Ascending aorta (tissue), 2 donors: ENCODE results near the gene SERPINE1. TPM values are rescaled to one million over a fixed set of nuclear protein-coding genes. Genes with fewer than 3 reads are reported as not detected.
A peak's percentile ranks its signal among the peaks of the same experiment; 100 is the strongest.

Experiments used
- DNase-seq, 2 donors: peaks; one replicate each; pipeline ENCODE4 v3.0.0-alpha.2; 2019; ENCODE audit warnings: low spot score in 2 of 2
- H3K27ac ChIP-seq, 2 donors: fragments of 200-600 bp; sonication (generic); one replicate each; pipeline ENCODE4 v1.5.1; 2016 to 2017; ENCODE audit warnings: mild to moderate bottlenecking in 1 of 2
- H3K27me3 ChIP-seq: fragments of 200-600 bp; sonication (generic); one replicate; pipeline ENCODE4 v1.5.1; 2017
- H3K36me3 ChIP-seq, 2 donors: fragments of 200-600 bp; sonication (generic); one replicate each; pipeline ENCODE4 v1.5.1; 2016
- H3K4me1 ChIP-seq, 2 donors: fragments of 200-600 bp; sonication (generic); one replicate each; pipeline ENCODE4 v1.5.1; 2016 to 2017; ENCODE audit warnings: mild to moderate bottlenecking in 1 of 2
- H3K4me3 ChIP-seq, 2 donors: fragments of 200-600 bp; sonication (generic); one replicate each; pipeline ENCODE4 v1.5.1; 2016 to 2017; ENCODE audit warnings: mild to moderate bottlenecking in 1 of 2
- H3K9me3 ChIP-seq, 2 donors: fragments of 200-600 bp; sonication (generic); one replicate each; pipeline ENCODE4 v1.5.1; 2016
- intact Hi-C: fragments of 100-400 bp; cut with DNase I; formaldehyde crosslinking; loops from one replicate; pipeline ENCODE4 v1.15.1; 2023
- total RNA-seq: library from RNA; depleted of rRNA; stranded (reverse); fragments of >200 nt; gene quantifications from one replicate; pipeline ENCODE4 v1.1.0, GENCODE V29; 2016
- TF ChIP-seq, protein P1 (sequence below), 3 experiments: fragments of 200-600 bp in 2 of 3; fragments of 450-650 bp in 1 of 3; sonication (generic) in 2 of 3; IDR thresholded peaks; one replicate each; pipeline ENCODE4 v1.5.1; 2016 to 2019; ENCODE audit warnings: antibody characterized with exemption in 3 of 3, mild to moderate bottlenecking in 1 of 3, moderate library complexity in 1 of 3

The SERPINE1 gene
- total RNA-seq, 1 donor from 2014 or later: 1,267 TPM

DNA sequence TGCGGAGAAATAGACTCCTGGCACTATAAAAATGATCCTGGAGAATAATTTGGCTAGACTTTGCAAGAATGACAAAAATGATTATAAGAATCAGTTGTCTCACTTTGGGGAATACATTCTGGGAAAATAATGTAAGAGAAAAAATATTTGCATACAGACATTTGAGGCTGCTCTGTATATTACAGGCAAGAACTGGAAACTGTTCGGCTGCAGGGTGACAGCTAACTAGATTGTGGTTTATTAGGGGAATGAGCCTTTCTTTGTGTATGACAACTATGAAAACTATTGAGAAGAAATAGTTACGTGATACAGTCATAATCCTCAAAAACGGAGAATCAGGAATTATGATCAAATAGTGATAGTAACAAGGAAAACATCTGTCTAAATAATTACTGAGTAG is 33.0 kb upstream of the SERPINE1 start:
- H3K27me3 ChIP-seq: no peaks in the 10 kb centered on the region
- H3K4me3 ChIP-seq: no peak overlapping the region
- peaks cover 19 to 27% of the 10 kb centered on the region in 2 donors for H3K36me3 ChIP-seq
- intact Hi-C loops: loop anchor here (1.0 kb wide), 1 partner anchor 44 kb away; no protein-coding TSS in a partner anchor
- H3K9me3 ChIP-seq: no peaks in the 10 kb centered on the region
- TF ChIP-seq, protein P1, sequence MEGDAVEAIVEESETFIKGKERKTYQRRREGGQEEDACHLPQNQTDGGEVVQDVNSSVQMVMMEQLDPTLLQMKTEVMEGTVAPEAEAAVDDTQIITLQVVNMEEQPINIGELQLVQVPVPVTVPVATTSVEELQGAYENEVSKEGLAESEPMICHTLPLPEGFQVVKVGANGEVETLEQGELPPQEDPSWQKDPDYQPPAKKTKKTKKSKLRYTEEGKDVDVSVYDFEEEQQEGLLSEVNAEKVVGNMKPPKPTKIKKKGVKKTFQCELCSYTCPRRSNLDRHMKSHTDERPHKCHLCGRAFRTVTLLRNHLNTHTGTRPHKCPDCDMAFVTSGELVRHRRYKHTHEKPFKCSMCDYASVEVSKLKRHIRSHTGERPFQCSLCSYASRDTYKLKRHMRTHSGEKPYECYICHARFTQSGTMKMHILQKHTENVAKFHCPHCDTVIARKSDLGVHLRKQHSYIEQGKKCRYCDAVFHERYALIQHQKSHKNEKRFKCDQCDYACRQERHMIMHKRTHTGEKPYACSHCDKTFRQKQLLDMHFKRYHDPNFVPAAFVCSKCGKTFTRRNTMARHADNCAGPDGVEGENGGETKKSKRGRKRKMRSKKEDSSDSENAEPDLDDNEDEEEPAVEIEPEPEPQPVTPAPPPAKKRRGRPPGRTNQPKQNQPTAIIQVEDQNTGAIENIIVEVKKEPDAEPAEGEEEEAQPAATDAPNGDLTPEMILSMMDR (IDR thresholded peaks at IDR 0.05): no peak
- peak overlapping the region; percentile 19 to 48 for H3K27ac ChIP-seq
- peaks cover 4 to 16% of the 10 kb centered on the region in 2 donors for H3K4me1 ChIP-seq
- no peak for DNase-seq

DNA sequence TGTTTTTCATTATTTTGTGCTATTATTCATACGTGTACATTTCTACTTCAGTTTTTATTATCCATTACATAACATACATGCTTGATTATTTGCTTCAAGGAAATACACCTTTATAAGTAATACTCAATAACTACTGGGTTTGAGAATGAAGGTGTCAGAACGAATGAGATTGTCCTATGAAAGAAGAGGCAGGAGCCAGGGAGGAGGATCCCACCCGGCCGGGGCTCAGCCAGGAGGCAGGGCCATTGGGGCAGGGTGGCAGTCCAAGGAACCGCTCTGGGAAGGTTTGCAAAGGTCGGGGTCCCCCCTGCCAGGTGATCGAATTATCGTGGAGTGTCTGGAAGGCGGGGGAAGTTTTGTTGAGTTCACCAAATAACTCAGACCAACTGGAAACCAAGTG is 32.5 kb upstream of the SERPINE1 start:
- TF ChIP-seq, protein P1 (IDR thresholded peaks at IDR 0.05): no peak
- Histone ChIP-seq H3K9me3 (no peaks in the 10 kb centered on the region), H3K4me3 (no peak overlapping the region), H3K36me3 (peaks cover 14 to 22% of the 10 kb centered on the region in 2 donors), H3K27ac (peak overlapping the region; percentile 19 to 48), H3K4me1 (peaks cover 7 to 19% of the 10 kb centered on the region in 2 donors), H3K27me3 (no peaks in the 10 kb centered on the region)
- DNase-seq: no peak
- intact Hi-C loops: loop anchor here (1.0 kb wide), 1 partner anchor 44 kb away; no protein-coding TSS in a partner anchor

DNA sequence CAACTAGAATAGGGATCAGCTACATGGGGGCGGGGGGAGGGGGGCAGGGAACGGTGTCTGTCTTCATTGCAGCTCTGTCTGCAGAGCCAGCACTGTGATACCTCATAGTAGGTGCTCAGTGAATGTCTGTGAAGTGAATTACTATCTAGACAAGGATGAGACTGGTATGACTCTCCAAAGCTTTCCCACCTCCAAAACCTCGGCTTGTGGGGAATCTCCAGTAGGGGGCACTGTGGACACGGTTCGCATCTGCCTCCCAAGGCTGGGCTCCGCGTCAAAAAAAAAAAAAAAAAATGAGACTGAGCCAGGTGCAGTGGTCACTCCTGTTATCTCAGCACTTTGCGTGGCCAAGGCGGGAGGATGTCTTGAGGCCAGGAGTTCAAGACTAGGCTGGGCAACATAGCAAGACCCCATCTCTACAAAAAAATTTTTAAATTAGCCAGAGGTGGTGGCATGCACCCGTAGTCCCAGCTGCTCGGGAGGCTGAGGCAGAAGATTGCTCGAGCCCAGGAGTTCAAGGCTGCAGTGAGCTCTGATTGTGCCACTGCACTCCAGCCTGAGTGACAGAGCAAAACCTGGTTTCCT is 32.0 kb upstream of the SERPINE1 start:
- peak in 1 of 2 donors; percentile 77 for DNase-seq
- Histone ChIP-seq H3K27ac (peak overlapping the region in 1 of 2 donors; percentile 48), H3K4me1 (peaks cover 11 to 24% of the 10 kb centered on the region in 2 donors), H3K4me3 (no peak overlapping the region), H3K9me3 (no peaks in the 10 kb centered on the region), H3K27me3 (no peaks in the 10 kb centered on the region), H3K36me3 (peaks cover 9 to 18% of the 10 kb centered on the region in 2 donors)
- intact Hi-C loops: loop anchor here (1.0 kb wide), 1 partner anchor 43 kb away; no protein-coding TSS in a partner anchor
- TF ChIP-seq, protein P1 (IDR thresholded peaks at IDR 0.05): peak; percentile 60 to 73 (median 67)

- intact Hi-C loops: no loop called here
- TF ChIP-seq, protein P1 (IDR thresholded peaks at IDR 0.05): no peak
- H3K9me3 ChIP-seq: no peaks in the 10 kb centered on the region
- peaks cover 2 to 5% of the 10 kb centered on the region in 2 donors for H3K36me3 ChIP-seq
- H3K4me3 ChIP-seq: no peak overlapping the region
- DNase-seq: no peak
- H3K4me1 ChIP-seq: peaks cover 11 to 37% of the 10 kb centered on the region in 2 donors
- no peak overlapping the region for H3K27ac ChIP-seq
- H3K27me3 ChIP-seq: no peaks in the 10 kb centered on the region
Observed at GRCh38 chr7:101096331-101096956, 30.5 kb upstream of the SERPINE1 start.

- no peak for DNase-seq
- H3K36me3 ChIP-seq: peaks cover 0 to 4% of the 10 kb centered on the region in 2 donors
- H3K27ac ChIP-seq: no peak overlapping the region
- intact Hi-C loops: no loop called here
- H3K4me1 ChIP-seq: peaks cover 11 to 37% of the 10 kb centered on the region in 2 donors
- no peaks in the 10 kb centered on the region for H3K9me3 ChIP-seq
- TF ChIP-seq, protein P1 (IDR thresholded peaks at IDR 0.05): no peak
- H3K27me3 ChIP-seq: no peaks in the 10 kb centered on the region
- H3K4me3 ChIP-seq: no peak overlapping the region
Observed at GRCh38 chr7:101096957-101097347, 30.0 kb upstream of the SERPINE1 start.
